Measurements from ENCODE around the gene MAPK14.

MAPK14 gene

GRCh38 chr6:36035225-36035624, 7.6 kb downstream of the MAPK14 start:
- DNase-seq (ENCODE audit: low read depth), result no peak

DNA sequence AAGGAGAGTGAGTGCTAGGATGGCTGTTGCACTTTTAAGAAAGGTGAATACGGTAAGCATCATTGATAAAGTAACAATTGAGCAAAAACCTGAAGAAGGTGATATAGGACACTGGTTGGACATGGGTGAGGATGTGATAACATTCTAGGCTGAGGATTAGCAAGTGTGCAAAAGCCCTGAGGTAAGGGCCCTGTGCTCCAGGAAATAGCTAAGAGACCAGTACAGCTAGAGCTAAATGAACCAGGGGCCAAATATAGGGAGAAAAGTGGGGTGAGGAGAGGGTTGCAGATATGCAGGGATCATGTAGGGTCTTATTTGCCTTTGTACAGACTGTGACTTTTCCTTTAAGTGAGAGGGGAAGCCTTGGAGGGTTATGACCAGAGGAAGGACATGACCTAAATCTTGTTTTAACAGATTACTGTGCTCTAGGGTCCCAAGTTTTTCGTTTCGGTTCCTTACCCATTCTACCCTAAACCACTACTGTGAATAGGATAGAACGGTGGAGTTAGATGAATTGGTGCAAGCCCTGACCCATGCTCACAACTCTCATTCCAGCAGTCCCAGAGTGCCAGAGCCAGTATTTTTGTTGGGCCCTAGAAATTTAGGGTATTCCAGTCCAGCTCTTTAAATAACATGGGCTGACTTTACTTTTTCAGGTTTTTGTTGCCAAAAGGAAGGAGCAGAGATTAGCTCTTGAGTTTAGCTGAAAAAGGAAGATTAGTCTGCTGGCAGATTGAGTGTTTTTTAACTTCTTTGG, 10.7 kb downstream of the MAPK14 start:
- DNase-seq (ENCODE audit: low read depth), result no peak

DNA sequence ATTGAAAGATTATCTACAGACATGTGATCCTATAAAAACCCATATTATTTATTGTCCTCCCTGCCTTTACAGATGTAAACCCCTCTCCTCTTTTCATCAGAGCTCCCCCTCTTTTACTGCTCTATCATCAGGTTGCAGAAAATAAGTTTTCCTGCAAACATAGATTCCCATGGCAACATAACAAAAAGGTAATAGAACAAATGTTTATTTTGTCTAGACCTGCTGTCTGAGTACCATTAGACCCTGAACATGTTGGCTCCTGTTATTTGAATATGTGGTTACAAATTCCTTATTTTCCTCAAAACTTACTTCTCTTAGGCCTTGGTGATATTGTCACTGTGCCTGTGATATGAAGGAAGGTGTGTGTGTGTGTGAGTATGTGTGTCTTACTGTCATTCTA, 11.5 kb downstream of the MAPK14 start:
- DNase-seq (ENCODE audit: low read depth), result no peak

DNA sequence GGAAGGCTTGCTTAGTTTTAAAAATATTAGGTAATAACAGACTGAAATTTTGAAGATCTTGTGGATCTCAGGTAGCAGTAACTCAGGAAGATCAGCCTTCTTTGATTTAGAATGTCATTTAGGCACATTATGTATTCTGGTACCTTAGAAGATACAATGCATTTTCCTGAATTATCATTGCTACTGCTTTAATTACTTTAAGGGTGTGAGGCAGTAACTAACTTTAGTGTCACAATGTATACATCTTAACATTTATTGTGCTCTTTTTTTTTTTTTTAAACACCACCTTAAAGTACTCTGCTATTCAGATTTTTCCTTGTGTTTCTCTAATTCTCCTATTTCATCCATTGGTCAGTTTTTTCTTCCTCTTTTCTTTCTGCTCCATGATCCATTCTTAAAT, 13.3 kb downstream of the MAPK14 start:
- DNase-seq (ENCODE audit: low read depth), result no peak

- no peak for DNase-seq (ENCODE audit: low read depth)
These were observed 15.1 kb downstream of the MAPK14 start for GRCh38 chr6:36042618-36043260.

DNA sequence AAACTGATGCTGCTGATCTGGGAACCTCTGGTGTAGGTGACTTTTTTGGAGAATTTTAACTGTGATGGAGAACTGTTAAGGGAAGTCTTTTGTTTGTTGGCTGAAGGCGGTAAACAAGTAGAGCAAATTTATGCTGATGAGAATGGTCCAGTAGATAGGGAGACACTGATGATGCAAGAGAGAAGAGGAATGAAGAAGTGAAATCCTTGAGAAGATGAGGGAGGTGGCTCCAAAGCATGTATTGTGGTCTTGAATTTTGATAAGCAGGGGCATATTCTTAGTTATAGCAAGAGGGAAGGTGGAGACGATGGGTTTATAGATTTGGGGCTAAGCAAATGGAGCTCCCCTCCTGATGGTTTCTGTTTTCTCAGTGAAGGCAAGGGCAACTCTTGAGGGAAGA, 22.0 kb downstream of the MAPK14 start:
- DNase-seq (ENCODE audit: low read depth), result no peak

DNA sequence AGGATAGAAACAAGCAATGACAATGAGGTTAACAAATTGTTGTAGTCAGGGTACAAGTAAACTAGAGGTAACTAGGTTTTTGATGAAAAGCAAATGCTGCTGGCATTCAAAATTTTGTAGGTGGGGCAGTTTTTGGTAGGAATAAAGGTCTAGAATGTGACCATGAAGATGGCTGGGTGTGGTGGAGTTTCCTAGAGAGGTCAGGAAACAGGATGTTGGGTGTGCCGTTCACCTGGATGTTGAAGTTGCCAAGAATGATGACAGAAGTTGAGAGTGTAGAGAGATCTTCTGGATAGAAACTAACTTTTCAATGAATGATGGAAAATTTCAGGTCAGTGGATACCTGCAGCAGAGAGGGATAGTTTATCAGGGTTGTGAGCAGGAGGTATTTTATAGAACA, 22.7 kb downstream of the MAPK14 start:
- DNase-seq (ENCODE audit: low read depth), result no peak

- no peak for DNase-seq (ENCODE audit: low read depth)
These were observed 23.5 kb downstream of the MAPK14 start for GRCh38 chr6:36050947-36051710.

GRCh38 chr6:36052097-36052496, 24.5 kb downstream of the MAPK14 start:
- no peak for DNase-seq (ENCODE audit: low read depth)

DNA sequence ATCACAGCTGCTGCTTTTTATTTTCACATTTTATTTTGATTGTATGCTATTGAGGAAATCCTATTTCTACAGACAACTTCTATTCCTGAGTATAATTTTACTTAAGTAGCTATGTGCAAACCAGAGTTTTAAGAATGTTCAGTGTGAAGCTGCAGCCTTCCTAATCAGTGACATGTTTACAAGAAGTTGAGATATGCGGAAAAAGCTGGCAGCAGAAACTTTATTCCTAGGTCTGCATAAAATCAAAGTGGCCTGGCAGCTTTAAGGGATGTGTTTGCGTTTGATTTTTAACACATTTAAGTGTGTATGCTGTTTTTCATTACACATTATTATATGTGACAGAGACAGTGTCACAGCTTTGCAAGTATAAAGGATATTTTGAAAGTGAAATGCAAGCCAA, 26.3 kb downstream of the MAPK14 start:
- DNase-seq (ENCODE audit: low read depth), result no peak

DNA sequence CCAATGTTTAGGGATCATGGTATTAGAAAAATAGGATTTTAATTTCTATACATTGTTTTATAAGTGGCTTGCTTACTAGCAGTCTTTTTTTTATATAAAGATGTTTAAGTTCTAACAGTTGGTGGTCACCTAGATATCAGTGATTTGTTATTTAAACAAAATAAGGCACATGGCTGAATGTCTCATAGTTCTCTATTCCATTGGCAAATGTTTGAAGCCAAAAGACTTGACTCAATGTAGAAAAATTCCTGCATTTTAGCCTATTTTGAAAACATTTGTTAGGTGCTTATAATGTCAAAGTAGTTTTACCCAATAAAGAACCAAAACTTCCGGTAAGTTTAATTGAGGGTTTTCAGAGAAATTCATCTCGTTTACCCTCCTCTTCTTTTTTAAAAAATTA, 26.8 kb downstream of the MAPK14 start:
- no peak for DNase-seq (ENCODE audit: low read depth)

DNA sequence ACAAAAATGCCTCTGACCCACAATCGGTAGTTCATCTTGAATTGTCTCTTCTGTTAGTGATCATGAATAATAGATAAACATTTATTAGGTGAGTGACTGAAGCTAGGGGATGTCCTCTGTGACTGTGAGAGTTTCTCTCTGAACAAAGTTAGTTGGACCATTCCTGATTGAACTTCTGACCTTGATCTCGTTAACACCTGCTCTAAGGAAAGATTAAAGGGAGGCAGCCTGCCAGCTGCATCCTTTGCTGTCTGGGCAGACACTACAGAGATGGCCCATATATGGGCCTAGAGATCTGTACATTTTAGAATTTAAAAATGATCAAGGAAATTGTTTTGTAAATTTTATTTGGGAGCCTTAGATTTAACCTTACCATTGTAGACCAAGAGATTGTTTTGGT, 27.3 kb downstream of the MAPK14 start:
- DNase-seq (ENCODE audit: low read depth), result no peak

GRCh38 chr6:36056178-36056577, 28.6 kb downstream of the MAPK14 start:
- DNase-seq (ENCODE audit: low read depth), result no peak

- DNase-seq (ENCODE audit: low read depth), result no peak
These were observed 33.6 kb downstream of the MAPK14 start for GRCh38 chr6:36061236-36061635.

GRCh38 chr6:36062247-36062646, 34.6 kb downstream of the MAPK14 start:
- no peak for DNase-seq (ENCODE audit: low read depth)

DNA sequence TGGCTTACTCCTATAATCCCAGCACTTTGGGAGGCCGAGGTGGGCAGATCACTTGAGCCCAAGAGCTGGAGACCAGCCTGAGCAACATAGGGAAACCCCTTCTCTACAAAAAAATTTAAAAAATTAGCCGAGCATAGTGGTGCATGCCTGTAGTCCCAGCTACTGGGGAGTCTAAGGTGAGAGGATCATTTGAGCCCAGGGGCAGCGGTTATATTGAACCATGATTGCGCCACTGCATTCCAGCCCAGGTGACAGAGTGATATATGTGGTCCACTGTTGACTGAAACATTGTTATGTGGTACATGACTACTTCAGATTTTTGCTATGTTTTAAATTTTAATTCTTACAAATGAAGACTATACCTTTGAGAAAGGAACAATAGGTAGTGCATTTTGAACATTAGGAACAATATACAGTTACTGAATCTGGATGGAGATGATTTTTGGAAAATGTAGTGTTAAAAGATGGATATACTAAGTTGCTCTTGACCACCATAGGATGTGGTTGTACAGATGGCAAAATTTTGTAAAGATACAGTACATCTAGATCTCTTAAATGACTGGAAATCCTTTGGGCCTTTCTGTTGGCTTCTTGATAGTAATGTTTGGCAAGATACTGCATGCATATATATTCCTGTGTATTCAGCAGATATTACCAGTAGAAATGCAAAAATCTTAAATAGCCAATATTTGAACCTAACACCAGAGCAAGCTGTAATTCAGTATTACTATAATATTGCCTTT, 35.9 kb downstream of the MAPK14 start:
- no peak for DNase-seq (ENCODE audit: low read depth)

DNA sequence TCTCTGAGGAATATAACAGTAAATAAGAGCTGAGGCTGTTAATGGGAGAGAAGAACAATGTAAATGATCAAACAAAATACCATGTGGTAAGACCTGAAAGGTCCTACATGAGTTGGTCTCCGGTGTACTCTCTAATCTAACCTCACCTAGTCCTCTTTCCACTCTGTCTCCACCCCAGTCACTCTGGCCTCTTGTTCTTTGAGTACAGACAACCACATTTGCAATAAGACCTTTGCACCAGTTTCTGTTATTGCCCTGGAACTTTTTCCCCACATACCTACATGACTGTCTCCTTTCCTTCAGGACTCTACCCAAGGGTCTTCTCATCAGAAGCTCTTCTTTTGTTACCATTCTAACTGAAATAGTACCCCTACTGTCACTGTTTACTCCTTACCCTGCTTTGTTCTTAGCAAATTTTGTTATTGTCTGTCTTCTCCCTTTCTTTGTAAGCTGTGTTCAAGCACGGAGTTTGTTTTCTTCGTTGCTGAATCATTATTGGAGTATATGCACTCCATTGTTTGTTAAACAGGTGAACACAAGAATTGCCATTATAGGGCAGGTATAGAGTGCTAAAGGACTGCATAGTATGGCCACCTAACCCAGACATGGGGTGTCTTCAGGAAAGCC, 37.3 kb downstream of the MAPK14 start:
- DNase-seq (ENCODE audit: low read depth), result no peak

DNA sequence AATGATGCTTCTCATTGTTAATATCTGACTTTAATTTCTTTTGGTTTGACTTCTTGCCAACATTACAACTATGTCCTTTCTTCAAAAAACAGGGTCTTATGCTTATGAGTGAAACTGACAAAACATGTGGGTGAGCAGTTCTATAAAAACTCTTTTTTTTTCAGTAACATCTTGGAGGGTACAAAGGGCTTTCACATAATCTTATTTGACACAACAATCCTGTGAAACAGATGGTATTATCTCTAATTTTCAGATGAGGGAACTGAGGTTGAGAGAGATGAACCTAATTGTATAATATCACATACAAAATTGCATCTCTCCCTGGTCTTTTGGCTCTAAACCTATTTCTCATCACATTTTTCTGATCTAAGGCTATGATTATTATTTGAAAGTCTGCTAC, 38.3 kb downstream of the MAPK14 start:
- no peak for DNase-seq (ENCODE audit: low read depth)

DNA sequence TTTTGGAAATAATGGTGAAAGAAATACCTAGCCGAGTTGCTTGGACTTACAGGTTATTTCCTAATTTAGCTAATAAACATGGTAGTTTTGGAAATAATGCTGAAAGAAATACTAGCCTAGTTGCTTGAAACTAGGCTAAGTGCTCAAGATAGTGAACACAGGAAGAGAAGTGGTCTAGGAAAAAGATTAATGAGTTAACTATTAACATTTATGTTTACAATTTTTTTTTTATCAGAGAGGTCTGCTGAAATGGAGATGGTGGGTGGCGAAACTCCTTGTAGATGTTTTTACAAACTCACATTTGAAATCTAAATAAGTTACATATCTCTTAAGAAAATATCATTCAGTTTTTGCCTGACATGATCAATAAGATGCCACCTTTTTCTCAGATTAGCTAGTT, 39.2 kb downstream of the MAPK14 start:
- DNase-seq (ENCODE audit: low read depth), result no peak

- DNase-seq (ENCODE audit: low read depth), result no peak
These were observed 39.9 kb downstream of the MAPK14 start for GRCh38 chr6:36067374-36068011.

GRCh38 chr6:36068012-36068392, 40.4 kb downstream of the MAPK14 start:
- DNase-seq (ENCODE audit: low read depth), result no peak

DNA sequence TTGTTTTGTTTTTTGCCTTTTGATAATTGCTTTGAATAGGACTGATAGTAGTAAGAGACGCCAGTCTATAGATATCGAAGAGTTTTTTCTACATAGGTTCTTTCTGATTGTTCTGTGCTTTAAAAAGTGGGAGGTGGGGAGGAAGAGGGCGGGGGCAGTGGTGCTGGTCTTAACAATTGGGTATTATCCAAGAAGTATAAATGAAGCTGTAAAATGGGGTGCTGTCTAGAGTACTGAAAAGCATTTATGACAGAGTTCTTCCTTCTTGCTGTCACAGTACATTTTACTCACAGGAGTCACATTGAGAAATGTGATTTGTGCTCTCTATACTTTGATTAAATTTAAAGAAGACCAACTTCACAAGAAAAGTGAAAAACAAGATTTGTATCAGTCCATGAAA, 41.0 kb downstream of the MAPK14 start:
- no peak for DNase-seq (ENCODE audit: low read depth)

Data from HS-5 (cell line).